GM23338 (cell line): ENCODE data around the gene HOXC4. TPM values are rescaled to one million over a fixed set of nuclear protein-coding genes. Genes with fewer than 3 reads are reported as not detected.

Source experiments
- ATAC-seq: fragments of 200-7000 bp; cut with Tn5 transposase; 3 replicates; pipeline ENCODE4 v1.9.1; 2020
- DNase-seq: peaks from one replicate; pipeline ENCODE4 v3.0.0-alpha.2; 2015; ENCODE audit warnings: low spot score
- H2AFZ ChIP-seq: fragments of 200-600 bp; sonication (generic); 2 replicates; pipeline ENCODE4 v1.8.0; 2016; ENCODE audit warnings: antibody characterized with exemption, mild to moderate bottlenecking, moderate library complexity
- H3F3A ChIP-seq: fragments of 200-600 bp; sonication (generic); replicated peaks from 2 replicates; pipeline ENCODE4 v1.8.0; 2017; ENCODE audit warnings: antibody characterized with exemption, mixed run types, low read depth
- H3K27ac ChIP-seq: fragments of 200-600 bp; sonication (generic); 2 replicates; pipeline ENCODE4 v1.6.1; 2016; ENCODE audit warnings: low read depth
- H3K27me3 ChIP-seq: fragments of 200-600 bp; sonication (generic); 2 replicates; pipeline ENCODE4 v1.8.0; 2016; ENCODE audit warnings: mild to moderate bottlenecking, mixed run types, moderate library complexity; ENCODE audit not compliant: insufficient read depth
- H3K36me3 ChIP-seq: fragments of 200-600 bp; sonication (generic); 2 replicates; pipeline ENCODE4 v1.8.0; 2016; ENCODE audit warnings: mild to moderate bottlenecking; ENCODE audit not compliant: insufficient read depth
- H3K4me1 ChIP-seq: fragments of 200-600 bp; sonication (generic); 2 replicates; pipeline ENCODE4 v1.8.0; 2016; ENCODE audit warnings: mild to moderate bottlenecking, moderate library complexity; ENCODE audit not compliant: insufficient read depth
- H3K4me2 ChIP-seq: fragments of 200-600 bp; sonication (generic); 2 replicates; pipeline ENCODE4 v1.7.1; 2017; ENCODE audit warnings: mixed run types
- H3K4me3 ChIP-seq: fragments of 200-600 bp; sonication (generic); 2 replicates; pipeline ENCODE4 v1.6.1; 2016; ENCODE audit warnings: mixed run types
- H3K79me2 ChIP-seq: fragments of 200-600 bp; sonication (generic); replicated peaks from 2 replicates; pipeline ENCODE4 v1.8.0; 2017; ENCODE audit warnings: mild to moderate bottlenecking; ENCODE audit not compliant: insufficient read depth
- H3K9me2 ChIP-seq: fragments of 200-600 bp; sonication (generic); 2 replicates; pipeline ENCODE4 v1.8.0; 2017; ENCODE audit not compliant: insufficient read depth
- H4K20me1 ChIP-seq: fragments of 200-600 bp; sonication (generic); replicated peaks from 2 replicates; pipeline ENCODE4 v1.8.0; 2017; ENCODE audit warnings: mild to moderate bottlenecking; ENCODE audit not compliant: insufficient read depth
- H3K27ac Mint-ChIP-seq: 2 replicates; pipeline ENCODE4 v1.8.0; 2020; ENCODE audit warnings: inconsistent platforms, mild to moderate bottlenecking, moderate library complexity, mixed read lengths
- H3K27me3 Mint-ChIP-seq: 3 replicates; pipeline ENCODE4 v1.8.0; 2022; ENCODE audit warnings: low read depth, mild to moderate bottlenecking, moderate library complexity, mixed read lengths, inconsistent platforms; ENCODE audit not compliant: insufficient read depth, poor library complexity
- H3K36me3 Mint-ChIP-seq: 3 replicates; pipeline ENCODE4 v1.8.0; 2021; ENCODE audit warnings: low read depth, mild to moderate bottlenecking, inconsistent platforms, moderate library complexity, mixed read lengths
- H3K4me1 Mint-ChIP-seq: 3 replicates; pipeline ENCODE4 v1.8.0; 2020; ENCODE audit warnings: mild to moderate bottlenecking, inconsistent platforms, mixed read lengths
- H3K4me3 Mint-ChIP-seq: 3 replicates; pipeline ENCODE4 v1.8.0; 2021; ENCODE audit warnings: moderate library complexity, mild to moderate bottlenecking, inconsistent platforms, mixed read lengths
- H3K9me3 Mint-ChIP-seq: 3 replicates; pipeline ENCODE4 v1.8.0; 2020; ENCODE audit warnings: moderate library complexity, mild to moderate bottlenecking, inconsistent platforms, mixed read lengths
- CREB1 ChIP-seq: fragments of 250-450 bp; sonication (Bioruptor Pico); IDR thresholded peaks from 2 replicates; pipeline ENCODE4 v1.5.0; 2020; ENCODE audit warnings: low read depth, mild to moderate bottlenecking, moderate library complexity
- EZH2 ChIP-seq: fragments of 200-600 bp; sonication (generic); IDR thresholded peaks from one replicate; pipeline ENCODE4 v1.8.0; 2017; ENCODE audit warnings: antibody characterized with exemption, mild to moderate bottlenecking, low read depth; ENCODE audit not compliant: unreplicated experiment
- EZH2phosphoT487 ChIP-seq: fragments of 200-600 bp; sonication (generic); IDR thresholded peaks from one replicate; pipeline ENCODE4 v1.8.1; 2018; ENCODE audit warnings: antibody characterized with exemption; ENCODE audit not compliant: unreplicated experiment
- polyA plus RNA-seq: library from polyadenylated mRNA; unstranded; fragments of >200 nt; fragmentation: Nextera tagmentation; extraction: Ambion mirVana; gene quantifications from 2 replicates; pipeline ENCODE4 v1.2.1, GENCODE V29; 2016
- total RNA-seq: library from RNA; depleted of rRNA; stranded (reverse); fragments of >200 nt; shearing (Covaris generic); gene quantifications from 2 replicates; pipeline ENCODE4 v1.2.3, GENCODE V29; 2014
- TF ChIP-seq, protein P1 (sequence below): fragments of 250-450 bp; sonication (Bioruptor Pico); IDR thresholded peaks from 2 replicates; pipeline ENCODE4 v1.5.0; 2020; ENCODE audit warnings: mild to moderate bottlenecking, moderate library complexity

Gene HOXC4
- total and polyA plus RNA-seq, 2 experiments from 2014 or later, result not detected

DNA sequence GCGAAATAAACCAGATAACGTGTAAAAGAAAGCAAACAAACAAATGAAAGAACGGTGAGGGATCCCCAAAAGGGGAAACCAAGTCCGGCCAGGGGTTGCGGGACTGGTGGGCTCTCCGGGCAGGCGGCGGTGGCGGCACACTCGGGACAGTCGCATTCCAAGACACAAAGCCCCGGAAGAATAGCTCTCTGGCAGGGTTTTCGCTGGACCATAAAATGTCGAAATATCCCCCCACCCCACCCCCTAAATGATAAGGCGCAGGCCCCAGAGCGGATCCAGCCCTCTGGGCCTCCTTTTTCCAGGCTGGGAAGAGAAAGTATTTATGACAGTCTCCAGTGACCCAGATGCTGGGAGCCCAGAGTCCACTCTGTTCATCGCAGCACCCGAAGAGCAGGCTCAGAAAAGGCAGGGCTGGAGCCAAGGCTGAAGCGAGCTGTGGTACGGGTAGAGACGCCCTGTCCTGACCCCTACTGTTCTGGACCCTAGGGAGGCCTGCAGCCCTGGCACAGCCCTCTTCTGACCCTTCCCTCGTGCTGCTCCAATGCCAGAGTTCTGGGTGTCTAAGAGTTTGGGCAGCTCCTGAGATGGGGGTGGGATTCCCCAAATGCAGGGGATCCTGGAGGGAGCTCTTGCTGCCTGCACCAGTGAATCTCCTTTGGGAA is 46.9 kb upstream of the HOXC4 start:
- no peaks in the 10 kb centered on the region for H3K36me3 ChIP-seq
- Mint-ChIP-seq H3K9me3 (no peaks in the 10 kb centered on the region; the same call in 1 of the 3 replicates), H3K4me3 (no peak overlapping the region), H3K27me3 (peaks cover 99% of the 10 kb centered on the region), H3K27ac (no peak overlapping the region), H3K4me1 (peaks cover 27% of the 10 kb centered on the region), H3K36me3 (no peaks in the 10 kb centered on the region)
- H3K4me2 ChIP-seq, result peak overlapping the region; percentile 64; the same call in 1 of the 2 replicates
- H3K4me1 ChIP-seq, result peaks cover 21% of the 10 kb centered on the region
- ATAC-seq (no peak), DNase-seq (no peak)
- peaks cover 100% of the 10 kb centered on the region for H3K27me3 ChIP-seq
- H3K79me2 ChIP-seq, result no peaks in the 10 kb centered on the region
- no peaks in the 10 kb centered on the region for H3K9me2 ChIP-seq
- H3K27ac ChIP-seq, result no peak overlapping the region
- H2AFZ ChIP-seq, result no peak overlapping the region
- TF ChIP-seq, protein P1, sequence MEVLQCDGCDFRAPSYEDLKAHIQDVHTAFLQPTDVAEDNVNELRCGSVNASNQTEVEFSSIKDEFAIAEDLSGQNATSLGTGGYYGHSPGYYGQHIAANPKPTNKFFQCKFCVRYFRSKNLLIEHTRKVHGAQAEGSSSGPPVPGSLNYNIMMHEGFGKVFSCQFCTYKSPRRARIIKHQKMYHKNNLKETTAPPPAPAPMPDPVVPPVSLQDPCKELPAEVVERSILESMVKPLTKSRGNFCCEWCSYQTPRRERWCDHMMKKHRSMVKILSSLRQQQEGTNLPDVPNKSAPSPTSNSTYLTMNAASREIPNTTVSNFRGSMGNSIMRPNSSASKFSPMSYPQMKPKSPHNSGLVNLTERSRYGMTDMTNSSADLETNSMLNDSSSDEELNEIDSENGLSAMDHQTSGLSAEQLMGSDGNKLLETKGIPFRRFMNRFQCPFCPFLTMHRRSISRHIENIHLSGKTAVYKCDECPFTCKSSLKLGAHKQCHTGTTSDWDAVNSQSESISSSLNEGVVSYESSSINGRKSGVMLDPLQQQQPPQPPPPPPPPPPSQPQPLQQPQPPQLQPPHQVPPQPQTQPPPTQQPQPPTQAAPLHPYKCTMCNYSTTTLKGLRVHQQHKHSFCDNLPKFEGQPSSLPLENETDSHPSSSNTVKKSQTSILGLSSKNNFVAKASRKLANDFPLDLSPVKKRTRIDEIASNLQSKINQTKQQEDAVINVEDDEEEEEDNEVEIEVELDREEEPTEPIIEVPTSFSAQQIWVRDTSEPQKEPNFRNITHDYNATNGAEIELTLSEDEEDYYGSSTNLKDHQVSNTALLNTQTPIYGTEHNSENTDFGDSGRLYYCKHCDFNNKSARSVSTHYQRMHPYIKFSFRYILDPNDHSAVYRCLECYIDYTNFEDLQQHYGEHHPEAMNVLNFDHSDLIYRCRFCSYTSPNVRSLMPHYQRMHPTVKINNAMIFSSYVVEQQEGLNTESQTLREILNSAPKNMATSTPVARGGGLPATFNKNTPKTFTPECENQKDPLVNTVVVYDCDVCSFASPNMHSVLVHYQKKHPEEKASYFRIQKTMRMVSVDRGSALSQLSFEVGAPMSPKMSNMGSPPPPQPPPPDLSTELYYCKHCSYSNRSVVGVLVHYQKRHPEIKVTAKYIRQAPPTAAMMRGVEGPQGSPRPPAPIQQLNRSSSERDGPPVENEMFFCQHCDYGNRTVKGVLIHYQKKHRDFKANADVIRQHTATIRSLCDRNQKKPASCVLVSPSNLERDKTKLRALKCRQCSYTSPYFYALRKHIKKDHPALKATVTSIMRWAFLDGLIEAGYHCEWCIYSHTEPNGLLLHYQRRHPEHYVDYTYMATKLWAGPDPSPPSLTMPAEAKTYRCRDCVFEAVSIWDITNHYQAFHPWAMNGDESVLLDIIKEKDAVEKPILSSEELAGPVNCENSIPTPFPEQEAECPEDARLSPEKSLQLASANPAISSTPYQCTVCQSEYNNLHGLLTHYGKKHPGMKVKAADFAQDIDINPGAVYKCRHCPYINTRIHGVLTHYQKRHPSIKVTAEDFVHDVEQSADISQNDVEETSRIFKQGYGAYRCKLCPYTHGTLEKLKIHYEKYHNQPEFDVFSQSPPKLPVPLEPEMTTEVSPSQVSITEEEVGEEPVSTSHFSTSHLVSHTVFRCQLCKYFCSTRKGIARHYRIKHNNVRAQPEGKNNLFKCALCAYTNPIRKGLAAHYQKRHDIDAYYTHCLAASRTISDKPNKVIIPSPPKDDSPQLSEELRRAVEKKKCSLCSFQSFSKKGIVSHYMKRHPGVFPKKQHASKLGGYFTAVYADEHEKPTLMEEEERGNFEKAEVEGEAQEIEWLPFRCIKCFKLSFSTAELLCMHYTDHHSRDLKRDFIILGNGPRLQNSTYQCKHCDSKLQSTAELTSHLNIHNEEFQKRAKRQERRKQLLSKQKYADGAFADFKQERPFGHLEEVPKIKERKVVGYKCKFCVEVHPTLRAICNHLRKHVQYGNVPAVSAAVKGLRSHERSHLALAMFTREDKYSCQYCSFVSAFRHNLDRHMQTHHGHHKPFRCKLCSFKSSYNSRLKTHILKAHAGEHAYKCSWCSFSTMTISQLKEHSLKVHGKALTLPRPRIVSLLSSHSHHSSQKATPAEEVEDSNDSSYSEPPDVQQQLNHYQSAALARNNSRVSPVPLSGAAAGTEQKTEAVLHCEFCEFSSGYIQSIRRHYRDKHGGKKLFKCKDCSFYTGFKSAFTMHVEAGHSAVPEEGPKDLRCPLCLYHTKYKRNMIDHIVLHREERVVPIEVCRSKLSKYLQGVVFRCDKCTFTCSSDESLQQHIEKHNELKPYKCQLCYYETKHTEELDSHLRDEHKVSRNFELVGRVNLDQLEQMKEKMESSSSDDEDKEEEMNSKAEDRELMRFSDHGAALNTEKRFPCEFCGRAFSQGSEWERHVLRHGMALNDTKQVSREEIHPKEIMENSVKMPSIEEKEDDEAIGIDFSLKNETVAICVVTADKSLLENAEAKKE (CRISPR knock-in tag), result no peak
- TF ChIP-seq CREB1, result no peak
- no peak for TF ChIP-seq EZH2phosphoT487
- peaks cover 34% of the 10 kb centered on the region for H4K20me1 ChIP-seq
- peaks cover 31% of the 10 kb centered on the region for H3F3A ChIP-seq
- H3K4me3 ChIP-seq, result no peak overlapping the region

DNA sequence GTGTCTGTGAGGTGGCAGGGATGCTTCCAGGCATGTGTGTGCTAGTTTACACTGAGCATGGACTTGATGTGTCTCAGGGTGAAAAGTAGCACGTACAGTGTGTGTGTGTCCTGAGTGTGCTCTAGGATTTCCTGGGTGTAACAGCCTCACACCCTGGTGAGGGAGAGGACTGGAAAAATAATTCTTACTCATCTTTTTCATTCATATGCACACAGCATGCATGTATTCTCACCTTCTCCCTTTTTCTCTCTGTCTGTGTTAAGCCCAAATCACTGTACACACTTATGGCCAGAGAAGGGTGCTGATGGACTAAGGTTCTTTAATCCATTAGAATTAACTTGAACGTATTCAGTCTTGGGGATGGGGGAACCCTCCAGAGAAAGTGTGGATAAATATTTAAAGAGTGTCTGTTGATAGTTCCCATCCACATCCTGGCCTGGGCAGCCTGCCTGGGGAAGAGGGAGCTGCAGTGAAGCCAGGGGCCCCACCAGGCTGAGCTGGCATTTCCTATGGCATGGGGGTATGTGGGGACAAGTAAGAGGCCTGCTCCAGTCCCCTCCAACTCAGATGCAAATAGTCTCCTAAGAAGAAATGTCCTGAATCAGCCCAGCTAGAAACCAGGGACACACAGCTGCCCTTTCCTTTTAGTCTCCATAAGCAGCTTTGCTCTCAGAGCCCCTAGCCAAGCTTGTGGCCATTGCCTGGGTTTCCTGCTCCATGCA is 45.9 kb upstream of the HOXC4 start:
- Mint-ChIP-seq H3K4me3 (no peak overlapping the region), H3K27me3 (peaks cover 99% of the 10 kb centered on the region)
- DNase-seq, result no peak
- TF ChIP-seq, protein P1 (CRISPR knock-in tag), result no peak
- peak; percentile 25 for TF ChIP-seq EZH2

More for the DNA sequence above, 45.9 kb upstream of the HOXC4 start:
- H3K4me1 Mint-ChIP-seq, result peaks cover 27% of the 10 kb centered on the region
- no peaks in the 10 kb centered on the region for H3K36me3 Mint-ChIP-seq
- no peak overlapping the region for H3K4me3 ChIP-seq
- no peak overlapping the region for H3K27ac ChIP-seq
- peaks cover 25% of the 10 kb centered on the region for H3F3A ChIP-seq
- no peak overlapping the region for H3K4me2 ChIP-seq
- no peaks in the 10 kb centered on the region; the same call in 1 of the 3 replicates for H3K9me3 Mint-ChIP-seq
- peaks cover 30% of the 10 kb centered on the region for H3K4me1 ChIP-seq
- H3K36me3 ChIP-seq, result no peaks in the 10 kb centered on the region
- peaks cover 24% of the 10 kb centered on the region for H4K20me1 ChIP-seq
- H3K9me2 ChIP-seq, result no peaks in the 10 kb centered on the region
- H3K79me2 ChIP-seq, result no peaks in the 10 kb centered on the region
- H3K27me3 ChIP-seq, result peaks cover 100% of the 10 kb centered on the region
- H3K27ac Mint-ChIP-seq, result no peak overlapping the region
- no peak overlapping the region for H2AFZ ChIP-seq
- ATAC-seq, result no peak
